Erythroblast (primary cell): ENCODE results near the gene TRABD2B.

Source experiments
- GATA1 ChIP-seq: IDR thresholded peaks from 2 replicates; pipeline ENCODE4 v1.6.1; 2011; ENCODE audit warnings: low read depth, mild to moderate bottlenecking, control low read depth, low read length, moderate library complexity
- POLR2A ChIP-seq: IDR thresholded peaks from 2 replicates; pipeline ENCODE4 v1.6.1; 2011; ENCODE audit warnings: mild to moderate bottlenecking, low read length

DNA sequence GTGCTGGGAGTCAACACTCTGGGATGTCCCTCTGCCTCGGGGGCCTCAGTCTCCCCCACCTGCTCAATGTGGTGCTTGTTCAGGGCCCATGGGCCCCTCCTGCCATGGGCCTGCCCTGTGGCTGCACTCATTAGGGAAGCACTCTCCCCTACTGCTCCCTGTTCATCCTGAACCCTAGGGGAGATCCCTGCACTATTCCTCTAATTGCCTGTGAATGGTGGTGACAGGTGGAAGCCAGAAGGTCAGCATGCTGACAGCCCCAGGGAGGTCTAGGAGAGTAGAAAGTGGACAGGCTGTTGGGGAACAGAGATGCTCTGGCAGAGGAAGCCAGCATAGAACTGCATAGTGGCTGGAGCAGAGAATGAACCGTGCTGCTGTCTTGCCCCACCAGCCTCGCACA, 217.6 kb downstream of the TRABD2B start:
- no peak for TF ChIP-seq POLR2A
- TF ChIP-seq GATA1 = no peak
